K562 (cell line): ENCODE measurements around the gene GP1BB. TPM values are rescaled to one million over a fixed set of nuclear protein-coding genes. Genes with fewer than 3 reads are reported as not detected.
A peak's percentile ranks its signal among the peaks of the same experiment; 100 is the strongest.

Experiments used
- ATF6 ChIP-seq: sonication (generic); formaldehyde crosslinking; IDR thresholded peaks from 2 replicates; pipeline ENCODE4 v1.4.0; 2020; ENCODE audit warnings: mild to moderate bottlenecking, missing genetic modification reagents
- HNRNPUL1 ChIP-seq: fragments of 200-400 bp; formaldehyde crosslinking; IDR thresholded peaks from 2 replicates; pipeline ENCODE4 v1.6.1; 2017; ENCODE audit warnings: low read length
- JUND ChIP-seq, 2 experiments: IDR thresholded peaks; 2 replicates in 1 of 2; 3 replicates in 1 of 2; pipeline ENCODE4 v1.6.1; 2011; ENCODE audit warnings: borderline replicate concordance in 2 of 2, low read depth in 2 of 2, low read length in 2 of 2, improper control_type of control experiment in 1 of 2, missing biosample characterization in 1 of 2, missing genetic modification characterization in 1 of 2, missing genetic modification reagents in 1 of 2
- ZNF280A ChIP-seq: fragments of 450-650 bp; IDR thresholded peaks from 2 replicates; pipeline ENCODE4 v1.6.1; 2018; ENCODE audit warnings: mild to moderate bottlenecking, low read depth; ENCODE audit not compliant: partially characterized antibody
- ZNF316 ChIP-seq: fragments of 450-650 bp; IDR thresholded peaks from 2 replicates; pipeline ENCODE4 v1.6.1; 2016
- ZNF639 ChIP-seq, 2 experiments: fragments of 200-800 bp in 1 of 2; sonication (Bioruptor generic) in 1 of 2; sonication (generic) in 1 of 2; formaldehyde crosslinking in 1 of 2; IDR thresholded peaks in 1 of 2; conservative IDR thresholded peaks in 1 of 2; 2 replicates each; pipeline versions ENCODE4 v1.5.0 to v1.6.1; 2016 to 2020; ENCODE audit warnings: missing compliant biosample characterization in 1 of 2, missing genetic modification characterization in 1 of 2, missing genetic modification reagents in 1 of 2
- polyA plus RNA-seq, 8 experiments: library from polyadenylated mRNA; depleted of rRNA in 4 of 8; stranded (reverse) in 5 of 8; unstranded in 3 of 8; fragments of >200 nt; fragmentation: Nextera tagmentation in 2 of 8; fragmentation: Illumina TruSeq in 1 of 8; extraction: Ambion mirVana in 2 of 8; extraction: Trizol in 1 of 8; gene quantifications; 2 replicates each; pipeline versions ENCODE4 v1.2.1 to v1.2.3, GENCODE V29; 2011 to 2014; ENCODE audit warnings: inconsistent platforms in 1 of 8, missing spikeins in 1 of 8
- total RNA-seq, 7 experiments: library from RNA; depleted of rRNA in 6 of 7; stranded (reverse); fragments of >200 nt in 6 of 7; fragmentation: Illumina TruSeq in 2 of 7; extraction: Trizol in 2 of 7; gene quantifications; 2 replicates each; pipeline versions ENCODE4 v1.2.1 to v1.2.3, GENCODE V29; 2011 to 2021; ENCODE audit warnings: low replicate concordance in 1 of 7
- TF ChIP-seq, protein P1 (sequence below): fragments of 250-450 bp; sonication (Bioruptor Pico); IDR thresholded peaks from 2 replicates; pipeline ENCODE4 v1.5.0; 2021; ENCODE audit warnings: mild to moderate bottlenecking, moderate library complexity
- TF ChIP-seq, protein P2 (sequence below): IDR thresholded peaks from 2 replicates; pipeline ENCODE4 v1.6.1; 2011; ENCODE audit not compliant: insufficient read length; ENCODE audit errors: extremely low read depth
- TF ChIP-seq, protein P3 (sequence below): fragments of 200-800 bp; sonication (Bioruptor generic); IDR thresholded peaks from 2 replicates; pipeline ENCODE4 v1.6.1; 2017; ENCODE audit warnings: missing genetic modification characterization, missing compliant biosample characterization
- TF ChIP-seq, protein P4 (sequence below): fragments of 450-650 bp; IDR thresholded peaks from 2 replicates; pipeline ENCODE4 v1.7.1; 2018; ENCODE audit warnings: mild to moderate bottlenecking, low read depth; ENCODE audit not compliant: partially characterized antibody

The GP1BB gene
- total and polyA plus RNA-seq, 9 of the 15 experiments (the other 6 are each of a cell fraction or from before 2014, with no cell fraction given) = 0.69 to 162 (median 2.8) TPM

- TF ChIP-seq, protein P1, sequence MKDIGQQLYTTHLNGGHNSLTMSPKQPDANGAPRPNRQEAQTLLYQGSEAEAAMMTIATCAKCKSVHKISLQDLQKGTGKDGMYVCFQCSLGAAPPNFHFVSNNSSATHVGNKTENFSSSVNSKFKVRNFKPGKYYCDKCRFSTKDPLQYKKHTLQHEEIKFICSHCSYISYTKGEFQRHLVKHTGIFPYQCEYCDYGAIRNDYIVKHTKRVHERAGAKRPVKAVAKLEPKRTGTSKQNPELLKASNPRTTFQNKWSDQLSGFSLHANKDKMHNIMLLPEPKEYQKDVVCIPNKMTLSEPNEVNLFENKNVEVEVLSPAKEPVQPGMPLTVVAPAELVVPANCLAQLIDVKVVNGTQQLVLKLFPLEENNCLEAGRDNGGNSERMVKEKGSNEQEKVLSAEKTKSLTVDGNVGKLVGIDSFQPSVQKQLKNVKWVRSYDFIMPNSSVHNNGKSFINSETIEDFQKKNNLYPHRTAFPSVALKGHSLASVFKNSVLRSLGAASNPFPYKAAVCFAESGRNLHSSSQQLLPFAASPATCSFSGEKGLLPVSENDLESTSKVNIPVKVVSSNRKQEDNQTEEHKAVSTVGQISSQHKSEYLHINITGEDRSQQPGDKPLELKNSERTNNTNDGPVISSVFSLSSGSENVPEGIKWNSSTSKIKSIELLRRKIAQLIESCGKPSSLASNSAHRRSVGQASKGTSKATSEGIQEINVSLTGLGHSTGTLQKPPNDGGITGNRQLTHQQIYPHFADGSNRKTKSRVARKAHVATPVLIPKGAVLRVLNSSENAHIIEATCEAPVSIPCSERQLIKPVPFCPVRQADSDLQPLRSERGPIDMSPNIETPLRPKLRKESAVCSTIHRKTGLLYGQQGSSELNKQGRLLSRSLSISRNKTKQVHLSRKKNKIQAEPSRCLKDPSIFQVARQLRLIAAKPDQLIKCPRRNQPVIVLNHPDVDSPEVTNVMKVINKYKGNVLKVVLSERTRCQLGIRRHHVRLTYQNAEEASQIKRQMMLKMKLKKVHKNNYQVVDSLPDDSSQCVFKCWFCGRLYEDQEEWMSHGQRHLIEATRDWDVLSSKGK (CRISPR knock-in tag) = no peak
- TF ChIP-seq ZNF639 (CRISPR knock-in tag; conservative IDR thresholded peaks at IDR 0.05 in 1 of 2, IDR thresholded peaks at IDR 0.05 in 1 of 2) (peak in 1 of 2 experiments; percentile 7; a peak in 1 of 4 replicates), ZNF280A (no peak), JUND (IDR thresholded peaks at IDR 0.05; ENCODE audit: borderline replicate concordance, low read depth, low read length) (peak; percentile 9; the same call in 1 of the 2 replicates), JUND (tag; IDR thresholded peaks at IDR 0.05; ENCODE audit: borderline replicate concordance, low read depth, low read length) (no peak), ATF6 (CRISPR knock-in tag) (no peak), HNRNPUL1 (no peak), ZNF316 (no peak)
- TF ChIP-seq, protein P2, sequence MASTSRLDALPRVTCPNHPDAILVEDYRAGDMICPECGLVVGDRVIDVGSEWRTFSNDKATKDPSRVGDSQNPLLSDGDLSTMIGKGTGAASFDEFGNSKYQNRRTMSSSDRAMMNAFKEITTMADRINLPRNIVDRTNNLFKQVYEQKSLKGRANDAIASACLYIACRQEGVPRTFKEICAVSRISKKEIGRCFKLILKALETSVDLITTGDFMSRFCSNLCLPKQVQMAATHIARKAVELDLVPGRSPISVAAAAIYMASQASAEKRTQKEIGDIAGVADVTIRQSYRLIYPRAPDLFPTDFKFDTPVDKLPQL = no peak
- TF ChIP-seq, protein P3, sequence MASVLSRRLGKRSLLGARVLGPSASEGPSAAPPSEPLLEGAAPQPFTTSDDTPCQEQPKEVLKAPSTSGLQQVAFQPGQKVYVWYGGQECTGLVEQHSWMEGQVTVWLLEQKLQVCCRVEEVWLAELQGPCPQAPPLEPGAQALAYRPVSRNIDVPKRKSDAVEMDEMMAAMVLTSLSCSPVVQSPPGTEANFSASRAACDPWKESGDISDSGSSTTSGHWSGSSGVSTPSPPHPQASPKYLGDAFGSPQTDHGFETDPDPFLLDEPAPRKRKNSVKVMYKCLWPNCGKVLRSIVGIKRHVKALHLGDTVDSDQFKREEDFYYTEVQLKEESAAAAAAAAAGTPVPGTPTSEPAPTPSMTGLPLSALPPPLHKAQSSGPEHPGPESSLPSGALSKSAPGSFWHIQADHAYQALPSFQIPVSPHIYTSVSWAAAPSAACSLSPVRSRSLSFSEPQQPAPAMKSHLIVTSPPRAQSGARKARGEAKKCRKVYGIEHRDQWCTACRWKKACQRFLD (CRISPR knock-in tag) = 0 out of 2 replicates have a peak, but pooled peaks have one; percentile 10
- TF ChIP-seq, protein P4, sequence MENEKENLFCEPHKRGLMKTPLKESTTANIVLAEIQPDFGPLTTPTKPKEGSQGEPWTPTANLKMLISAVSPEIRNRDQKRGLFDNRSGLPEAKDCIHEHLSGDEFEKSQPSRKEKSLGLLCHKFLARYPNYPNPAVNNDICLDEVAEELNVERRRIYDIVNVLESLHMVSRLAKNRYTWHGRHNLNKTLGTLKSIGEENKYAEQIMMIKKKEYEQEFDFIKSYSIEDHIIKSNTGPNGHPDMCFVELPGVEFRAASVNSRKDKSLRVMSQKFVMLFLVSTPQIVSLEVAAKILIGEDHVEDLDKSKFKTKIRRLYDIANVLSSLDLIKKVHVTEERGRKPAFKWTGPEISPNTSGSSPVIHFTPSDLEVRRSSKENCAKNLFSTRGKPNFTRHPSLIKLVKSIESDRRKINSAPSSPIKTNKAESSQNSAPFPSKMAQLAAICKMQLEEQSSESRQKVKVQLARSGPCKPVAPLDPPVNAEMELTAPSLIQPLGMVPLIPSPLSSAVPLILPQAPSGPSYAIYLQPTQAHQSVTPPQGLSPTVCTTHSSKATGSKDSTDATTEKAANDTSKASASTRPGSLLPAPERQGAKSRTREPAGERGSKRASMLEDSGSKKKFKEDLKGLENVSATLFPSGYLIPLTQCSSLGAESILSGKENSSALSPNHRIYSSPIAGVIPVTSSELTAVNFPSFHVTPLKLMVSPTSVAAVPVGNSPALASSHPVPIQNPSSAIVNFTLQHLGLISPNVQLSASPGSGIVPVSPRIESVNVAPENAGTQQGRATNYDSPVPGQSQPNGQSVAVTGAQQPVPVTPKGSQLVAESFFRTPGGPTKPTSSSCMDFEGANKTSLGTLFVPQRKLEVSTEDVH = no peak
Observed at GRCh38 chr22:19765477-19766239, 42.3 kb downstream of the GP1BB start (continued).
